HT-29 (cell line): Measurements from ENCODE around the gene APLN. TPM values are rescaled to one million over a fixed set of nuclear protein-coding genes. Genes with fewer than 3 reads are reported as not detected.

Experiments used
- DNase-seq: peaks from one replicate; pipeline ENCODE4 v3.0.0-alpha.2; 2015; ENCODE audit warnings: low spot score
- total RNA-seq: library from RNA; depleted of rRNA; stranded (reverse); fragments of >200 nt; shearing (Covaris generic); gene quantifications from 2 replicates; pipeline ENCODE4 v1.2.3, GENCODE V29; 2014; rRNA removed

Gene APLN, protein sequence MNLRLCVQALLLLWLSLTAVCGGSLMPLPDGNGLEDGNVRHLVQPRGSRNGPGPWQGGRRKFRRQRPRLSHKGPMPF
- 0.23 and 0.28 TPM in 2 replicates for total RNA-seq

GRCh38 chrX:129654652-129655546, at the start of gene APLN:
Gene APLN (minus strand): TSS chrX:129654956. CDS start chrX:129654630, 326 bp downstream.
- DNase-seq, result peak; percentile 25

- no peak for DNase-seq
Measured at GRCh38 chrX:129704491-129704890, 49.7 kb upstream of the APLN start.

GRCh38 chrX:129701624-129702069, 46.9 kb upstream of the APLN start:
- no peak for DNase-seq

DNA sequence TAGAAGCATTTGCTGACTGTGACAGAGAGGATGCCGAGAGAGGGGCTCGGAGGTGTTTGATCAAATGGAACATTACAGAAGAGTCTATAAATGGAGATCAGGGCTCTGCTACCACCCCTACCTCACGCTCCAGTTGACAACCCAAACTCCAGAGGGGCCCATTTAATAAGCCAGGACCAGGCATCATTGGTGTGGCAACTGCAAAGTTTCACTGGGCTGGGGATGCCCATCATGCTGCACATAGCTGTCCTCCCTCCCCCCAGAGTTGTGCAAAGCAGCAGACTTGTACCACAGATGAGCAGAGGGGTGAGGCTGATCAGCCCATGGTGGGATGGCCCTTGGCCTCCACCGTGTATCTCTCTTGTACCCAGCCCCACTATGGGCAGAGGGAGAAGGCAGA, 45.8 kb upstream of the APLN start:
- no peak for DNase-seq

GRCh38 chrX:129698150-129698549, 43.4 kb upstream of the APLN start:
- DNase-seq, result peak; percentile 35

GRCh38 chrX:129697204-129697829, 42.6 kb upstream of the APLN start:
- DNase-seq, result no peak

DNA sequence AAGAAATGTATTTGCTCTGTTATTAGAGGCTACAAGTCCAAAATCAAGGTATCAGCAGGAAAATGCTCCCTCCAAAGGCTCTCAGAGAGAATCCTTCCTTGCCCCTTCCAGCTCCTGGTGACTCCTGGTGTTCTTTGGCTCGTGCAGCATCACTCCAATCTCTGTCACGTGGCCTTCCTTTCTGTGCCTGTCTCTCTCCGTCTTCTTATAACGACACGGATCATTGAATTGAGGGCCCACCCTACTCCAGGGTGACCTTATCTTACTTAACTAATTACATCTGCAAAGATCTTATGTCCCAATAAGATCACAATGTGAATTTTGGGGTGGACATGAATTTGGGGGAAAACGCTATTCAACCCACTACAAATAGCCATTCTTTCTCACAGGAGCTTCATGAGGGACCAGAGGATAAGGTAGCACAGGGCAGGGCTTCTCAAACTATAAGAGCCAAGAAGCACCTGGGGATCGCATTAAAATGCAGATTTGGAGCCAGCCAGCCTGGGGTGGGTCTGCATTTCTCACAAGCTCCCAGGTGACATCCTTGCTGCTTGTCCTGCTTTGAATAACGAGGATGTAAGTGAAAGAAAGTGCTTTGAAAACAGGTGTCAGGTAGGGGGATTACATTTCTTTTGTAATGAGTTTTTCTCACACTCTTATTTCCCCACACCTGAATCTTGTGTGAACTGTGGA, 41.9 kb upstream of the APLN start:
- DNase-seq, result no peak

GRCh38 chrX:129695937-129696336, 41.2 kb upstream of the APLN start:
- DNase-seq, result no peak

GRCh38 chrX:129695535-129695934, 40.8 kb upstream of the APLN start:
- DNase-seq, result no peak

DNA sequence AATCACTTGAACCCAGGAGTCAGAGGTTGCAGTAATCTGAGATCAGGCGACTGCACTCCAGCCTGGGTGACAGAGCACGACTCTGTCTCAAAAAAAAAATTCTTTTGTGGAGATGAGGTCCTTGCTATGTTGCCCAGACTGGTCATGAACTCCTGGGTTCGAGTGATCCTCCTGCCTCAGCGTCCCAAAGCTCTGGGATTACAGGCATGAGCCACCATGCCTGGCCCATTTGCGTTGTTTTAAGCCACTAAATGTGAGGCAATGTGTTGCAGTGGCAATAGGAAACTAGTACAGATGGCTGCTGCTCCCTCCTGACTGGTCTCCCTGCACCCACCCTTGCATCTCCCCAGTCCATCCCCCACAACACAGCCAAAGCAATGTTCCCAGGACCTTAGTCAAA, 40.0 kb upstream of the APLN start:
- DNase-seq, result no peak

- DNase-seq, result no peak
Measured at GRCh38 chrX:129693354-129693753, 38.6 kb upstream of the APLN start.

DNA sequence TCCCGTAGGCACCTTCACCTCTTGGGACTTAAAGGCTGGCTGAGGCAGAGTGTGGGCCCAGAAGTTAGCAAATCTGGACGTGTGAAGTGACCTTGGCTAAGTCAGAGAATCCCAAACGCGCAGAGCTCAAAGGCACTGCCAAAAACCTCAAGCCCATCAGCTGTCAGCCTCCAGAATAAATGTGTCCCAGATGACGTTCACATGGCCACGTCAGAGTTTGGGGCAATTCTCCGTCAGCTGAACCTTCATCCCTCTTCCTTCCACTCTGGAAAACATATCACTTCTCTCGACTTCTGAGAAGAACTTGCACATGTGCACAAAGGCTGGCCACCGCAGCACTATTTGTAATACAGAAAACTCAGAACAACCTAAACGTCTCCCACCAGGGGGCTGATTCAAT, 35.7 kb upstream of the APLN start:
- no peak for DNase-seq

DNA sequence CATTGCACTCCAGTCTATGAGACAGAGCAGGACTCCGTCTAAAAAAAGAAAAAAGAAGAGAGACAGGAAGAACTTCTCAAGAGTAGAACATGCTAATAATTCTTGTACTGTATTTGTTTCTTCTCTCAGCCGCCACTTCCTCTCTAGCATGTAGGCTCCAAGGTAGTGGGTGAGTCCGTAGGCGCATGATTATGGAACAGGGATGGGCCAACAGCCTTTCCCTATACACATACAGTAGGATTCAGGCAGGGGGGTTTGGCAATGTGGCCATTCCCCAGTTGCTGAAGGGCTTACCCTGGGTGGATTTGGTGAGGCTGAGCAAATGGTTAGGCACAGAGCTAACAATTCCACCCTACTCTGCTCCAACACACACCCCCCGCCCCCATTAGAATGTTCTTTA, 35.0 kb upstream of the APLN start:
- no peak for DNase-seq

GRCh38 chrX:129688097-129688496, 33.3 kb upstream of the APLN start:
- no peak for DNase-seq

- no peak for DNase-seq
Measured at GRCh38 chrX:129686422-129686948, 31.7 kb upstream of the APLN start.

- no peak for DNase-seq
Measured at GRCh38 chrX:129682979-129683378, 28.2 kb upstream of the APLN start.

DNA sequence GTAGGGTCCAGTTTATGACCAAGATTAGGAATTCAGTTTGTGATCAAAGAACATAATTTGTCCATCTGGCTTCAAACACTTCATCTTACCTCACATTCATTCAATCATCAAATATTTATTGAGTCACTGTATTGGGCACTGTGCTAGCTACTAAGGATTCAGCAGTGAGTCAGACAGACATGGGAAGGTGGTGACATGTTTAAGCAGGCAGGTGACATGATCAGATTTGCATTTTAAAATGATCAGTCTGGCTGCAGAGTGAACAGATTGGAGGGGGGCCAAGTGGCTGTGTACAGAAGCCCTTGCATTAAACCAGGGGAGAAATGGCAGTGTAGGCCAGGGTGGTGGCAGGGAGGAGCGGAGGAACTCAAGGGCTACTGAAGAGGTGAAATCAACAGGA, 25.1 kb upstream of the APLN start:
- peak; percentile 29 for DNase-seq

GRCh38 chrX:129678614-129679195, 23.9 kb upstream of the APLN start:
- DNase-seq, result peak; percentile 40

DNA sequence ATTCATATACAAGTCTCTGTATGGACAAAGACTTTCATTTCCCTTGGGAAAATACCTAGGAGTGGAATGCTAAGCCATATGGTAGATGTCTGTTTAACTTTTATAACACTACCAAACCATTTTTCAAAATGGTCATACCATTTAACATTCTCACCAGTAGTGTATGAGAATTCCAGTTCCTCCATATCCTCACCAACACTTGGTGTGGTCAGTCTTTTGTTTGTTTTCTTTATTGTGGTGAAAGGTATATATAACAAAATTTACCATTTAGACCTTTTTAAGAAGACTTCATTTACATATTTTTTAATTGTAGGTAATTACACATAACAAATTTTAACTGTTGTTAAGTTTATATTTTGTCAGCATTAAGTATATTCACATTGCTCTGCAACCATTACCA, 12.7 kb upstream of the APLN start:
- DNase-seq, result no peak

GRCh38 chrX:129665916-129666644, 11.3 kb upstream of the APLN start:
- peak; percentile 30 for DNase-seq

GRCh38 chrX:129663171-129663570, 8.4 kb upstream of the APLN start:
- no peak for DNase-seq
